ENCODE measurements around the gene PTPRB. TPM values are rescaled to one million over a fixed set of nuclear protein-coding genes. Genes with fewer than 3 reads are reported as not detected.

The PTPRB gene
- total RNA-seq, 2 donors from 2014 or later: 11.2 to 20.3 TPM

- WGBS: 85% methylated on average over 3 of the region's 3 CpGs
These were observed 107.6 kb downstream of the PTPRB start for GRCh38 chr12:70529647-70530046.

GRCh38 chr12:70520847-70521246 lies 116.4 kb downstream of the PTPRB start:
- H3K27me3 ChIP-seq (replicated peaks; ENCODE audit: insufficient read depth): no peaks in the 10 kb centered on the region

More at GRCh38 chr12:70529647-70530046, 107.6 kb downstream of the PTPRB start:
- no peaks in the 10 kb centered on the region for H3K36me3 ChIP-seq
- H3K27me3 ChIP-seq (replicated peaks; ENCODE audit: insufficient read depth): no peaks in the 10 kb centered on the region
- intact Hi-C loops (cut with DNase I): no loop called here
- H3K4me1 ChIP-seq (replicated peaks): no peaks in the 10 kb centered on the region
- no peak for TF ChIP-seq POLR2AphosphoS5 (IDR thresholded peaks at IDR 0.05)
- TF ChIP-seq CTCF (IDR thresholded peaks at IDR 0.05): no peak
- no peak for TF ChIP-seq POLR2A (IDR thresholded peaks at IDR 0.05)
- H3K4me3 ChIP-seq: no peak overlapping the region
- H3K9me3 ChIP-seq: no peaks in the 10 kb centered on the region
- no peak for DNase-seq (ENCODE audit: low spot score)
- no peak overlapping the region for H3K27ac ChIP-seq

GRCh38 chr12:70513426-70513825 lies 123.8 kb downstream of the PTPRB start:
- Histone ChIP-seq H3K27me3 (replicated peaks; ENCODE audit: insufficient read depth) (no peaks in the 10 kb centered on the region), H3K36me3 (no peaks in the 10 kb centered on the region), H3K4me1 (replicated peaks) (no peaks in the 10 kb centered on the region), H3K4me3 (no peak overlapping the region), H3K27ac (no peak overlapping the region), H3K9me3 (no peaks in the 10 kb centered on the region)
- intact Hi-C loops (cut with DNase I): no loop called here
- DNase-seq (ENCODE audit: low spot score): no peak
- TF ChIP-seq POLR2A (IDR thresholded peaks at IDR 0.05): no peak

More at GRCh38 chr12:70520847-70521246, 116.4 kb downstream of the PTPRB start:
- no peak overlapping the region for H3K4me3 ChIP-seq
- no peaks in the 10 kb centered on the region for H3K36me3 ChIP-seq
- TF ChIP-seq POLR2AphosphoS5 (IDR thresholded peaks at IDR 0.05) (no peak), CTCF (IDR thresholded peaks at IDR 0.05) (no peak)
- 42% methylated on average over 1 of the region's 1 CpG for WGBS
- no peak overlapping the region for H3K27ac ChIP-seq
- intact Hi-C loops (cut with DNase I): no loop called here
- no peaks in the 10 kb centered on the region for H3K4me1 ChIP-seq (replicated peaks)
- no peak for DNase-seq (ENCODE audit: low spot score)
- H3K9me3 ChIP-seq: no peaks in the 10 kb centered on the region

GRCh38 chr12:70508178-70508577 lies 129.1 kb downstream of the PTPRB start:
- WGBS: 100% methylated on average over 1 of the region's 1 CpG
- Histone ChIP-seq H3K27me3 (replicated peaks; ENCODE audit: insufficient read depth) (no peaks in the 10 kb centered on the region), H3K4me1 (replicated peaks) (no peaks in the 10 kb centered on the region), H3K9me3 (no peaks in the 10 kb centered on the region), H3K4me3 (no peak overlapping the region), H3K27ac (no peak overlapping the region), H3K36me3 (no peaks in the 10 kb centered on the region)
- DNase-seq (ENCODE audit: low spot score): no peak
- TF ChIP-seq POLR2AphosphoS5 (IDR thresholded peaks at IDR 0.05): no peak
- no peak for TF ChIP-seq POLR2A (IDR thresholded peaks at IDR 0.05)
- TF ChIP-seq CTCF (IDR thresholded peaks at IDR 0.05): no peak
- intact Hi-C loops (cut with DNase I): no loop called here

- no peak for TF ChIP-seq POLR2A (IDR thresholded peaks at IDR 0.05)
- no peak for TF ChIP-seq CTCF (IDR thresholded peaks at IDR 0.05)
- TF ChIP-seq POLR2AphosphoS5 (IDR thresholded peaks at IDR 0.05): no peak
- H3K4me1 ChIP-seq (replicated peaks): no peaks in the 10 kb centered on the region
- DNase-seq (ENCODE audit: low spot score): no peak
- H3K36me3 ChIP-seq: no peaks in the 10 kb centered on the region
- WGBS: 41% methylated on average over 2 of the region's 2 CpGs
- no peaks in the 10 kb centered on the region for H3K9me3 ChIP-seq
- intact Hi-C loops (cut with DNase I): no loop called here
- no peak overlapping the region for H3K4me3 ChIP-seq
- H3K27me3 ChIP-seq (replicated peaks; ENCODE audit: insufficient read depth): no peaks in the 10 kb centered on the region
- H3K27ac ChIP-seq: no peak overlapping the region
These were observed 129.8 kb downstream of the PTPRB start for GRCh38 chr12:70507442-70507841.
